ENCODE data around the gene TOMM40. TPM values are rescaled to one million over a fixed set of nuclear protein-coding genes. Genes with fewer than 3 reads are reported as not detected.

The TOMM40 gene
- total and polyA plus RNA-seq, 9 of the 15 experiments (the other 6 are each of a cell fraction or from before 2014, with no cell fraction given): 0.89 to 290 (median 160) TPM

GRCh38 chr19:44889830-44890365 lies 1.2 kb upstream of the TOMM40 start (continued):
- TF ChIP-seq REST (IDR thresholded peaks at IDR 0.05; ENCODE audit: borderline replicate concordance): no peak
- TF ChIP-seq REST (CRISPR knock-in tag; IDR thresholded peaks at IDR 0.05; ENCODE audit: low read depth): no peak
- TF ChIP-seq PHTF2 (CRISPR knock-in tag; IDR thresholded peaks at IDR 0.05): peak; percentile 7; the same call in 1 of the 2 replicates
- TF ChIP-seq BCOR (IDR thresholded peaks at IDR 0.05): peak; percentile 65; the same call in 1 of the 2 replicates
- 0 out of 4 replicates have a peak, but pooled peaks of 1 of the 2 experiments have one; percentile 30 for TF ChIP-seq MNT (conservative IDR thresholded peaks at IDR 0.05)
- TF ChIP-seq RUNX1 (IDR thresholded peaks at IDR 0.05; ENCODE audit: low read depth): no peak
- no peak for TF ChIP-seq FOXK2 (conservative IDR thresholded peaks at IDR 0.05 in 1 of 2, IDR thresholded peaks at IDR 0.05 in 1 of 2; ENCODE audit: low read depth in 2 of 2)
- TF ChIP-seq TAF7 (tag; IDR thresholded peaks at IDR 0.05): peak; percentile 18; the same call in 1 of the 2 replicates
- TF ChIP-seq HLTF (IDR thresholded peaks at IDR 0.05): peak; percentile 86; the same call in 1 of the 2 replicates
- TF ChIP-seq PHF8 (IDR thresholded peaks at IDR 0.05; ENCODE audit: borderline replicate concordance, low read length): peak; percentile 56; the same call in 1 of the 2 replicates
- TF ChIP-seq ZNF592 (IDR thresholded peaks at IDR 0.05): peak; percentile 73; the same call in 1 of the 2 replicates
- 0 out of 2 replicates have a peak, but pooled peaks have one; percentile 8 for TF ChIP-seq TAL1 (IDR thresholded peaks at IDR 0.05)
- TF ChIP-seq NFRKB (IDR thresholded peaks at IDR 0.05; ENCODE audit: low read depth): peak; percentile 87

All from K562 (cell line).